ENCODE measurements around the gene MCTP2. TPM values are rescaled to one million over a fixed set of nuclear protein-coding genes. Genes with fewer than 3 reads are reported as not detected.

MCTP2 gene
- total and polyA plus RNA-seq, 10 donors: 5.6 to 205 (median 107) TPM

- H3K27ac ChIP-seq: peak overlapping the region in 5 of 8 donors; percentile 6 to 98 (median 96)
- TF ChIP-seq POLR2A (IDR thresholded peaks at IDR 0.05): no peak
- H3K9me3 ChIP-seq: no peaks in the 10 kb centered on the region
- DNase-seq: no peak
- peak overlapping the region in 3 of 8 donors; percentile 16 to 91 (median 84) for H3K4me3 ChIP-seq
- intact Hi-C loops (cut with DNase I; ENCODE audit: low total_unique reads): no loop called here
- peaks cover 0 to 6% (median 0%) of the 10 kb centered on the region in 7 donors for H3K27me3 ChIP-seq (replicated peaks in 1 of 7)
- peaks cover 10 to 100% (median 73%) of the 10 kb centered on the region in 6 donors for H3K4me1 ChIP-seq
- 44 to 62% (median 61%) methylated on average over 6 of the region's 6 CpGs for WGBS, 5 donors
- H3K36me3 ChIP-seq: no peaks in the 10 kb centered on the region
These were observed 4.3 kb downstream of the MCTP2 start for GRCh38 chr15:94235646-94236045.

GRCh38 chr15:94236608-94237007 is 5.2 kb downstream of the MCTP2 start:
- Histone ChIP-seq H3K27me3 (replicated peaks in 1 of 7) (peaks cover 0 to 1% (median 0%) of the 10 kb centered on the region in 7 donors), H3K4me3 (no peak overlapping the region), H3K27ac (peak overlapping the region in 3 of 8 donors; percentile 38 to 98 (median 97)), H3K9me3 (no peaks in the 10 kb centered on the region), H3K4me1 (peaks cover 8 to 100% (median 70%) of the 10 kb centered on the region in 6 donors), H3K36me3 (no peaks in the 10 kb centered on the region)
- 63 to 83% (median 81%) methylated on average over 4 of the region's 4 CpGs for WGBS, 5 donors
- intact Hi-C loops (cut with DNase I; ENCODE audit: low total_unique reads): no loop called here
- TF ChIP-seq POLR2AphosphoS5 (IDR thresholded peaks at IDR 0.05): no peak
- DNase-seq: no peak

DNA sequence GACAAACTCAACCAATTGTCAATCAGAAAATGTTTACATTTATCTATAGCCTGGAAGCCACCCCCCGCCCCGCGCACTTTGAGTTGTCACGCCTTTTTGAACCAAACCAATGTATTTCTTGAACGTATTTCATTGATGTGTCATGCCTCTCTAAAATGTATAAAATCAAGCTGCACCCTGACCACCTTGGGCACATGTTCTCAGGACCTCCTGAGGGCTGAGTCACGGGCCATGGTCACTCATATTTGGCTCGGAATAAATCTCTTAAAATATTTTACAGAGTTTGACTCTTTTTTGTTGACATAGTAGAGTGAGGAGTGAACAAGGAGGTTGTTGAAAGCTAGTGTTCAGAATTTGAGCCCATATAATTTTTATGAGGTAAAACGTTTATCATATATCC is 6.5 kb downstream of the MCTP2 start:
- intact Hi-C loops (cut with DNase I; ENCODE audit: low total_unique reads): no loop called here
- Histone ChIP-seq H3K4me1 (peaks cover 5 to 98% (median 60%) of the 10 kb centered on the region in 6 donors), H3K36me3 (no peaks in the 10 kb centered on the region), H3K4me3 (no peak overlapping the region), H3K9me3 (no peaks in the 10 kb centered on the region), H3K27me3 (replicated peaks in 1 of 7) (no peaks in the 10 kb centered on the region), H3K27ac (peak overlapping the region in 4 of 8 donors; percentile 33 to 54 (median 42))
- DNase-seq: no peak
- TF ChIP-seq POLR2A (IDR thresholded peaks at IDR 0.05) (no peak), CTCF (IDR thresholded peaks at IDR 0.05 in 8 of 11, conservative IDR thresholded peaks at IDR 0.05 in 3 of 11) (no peak), POLR2AphosphoS5 (IDR thresholded peaks at IDR 0.05) (no peak)
- 77 to 86% (median 82%) methylated on average over 8 of the region's 8 CpGs for WGBS, 5 donors

- 30 to 50% (median 38%) methylated on average over 4 of the region's 4 CpGs for WGBS, 5 donors
- Histone ChIP-seq H3K4me1 (peaks cover 5 to 91% (median 53%) of the 10 kb centered on the region in 6 donors), H3K36me3 (no peaks in the 10 kb centered on the region), H3K9me3 (no peaks in the 10 kb centered on the region), H3K4me3 (no peak overlapping the region), H3K27me3 (replicated peaks in 1 of 7) (no peaks in the 10 kb centered on the region), H3K27ac (peak overlapping the region in 4 of 8 donors; percentile 33 to 54 (median 42))
- no peak for DNase-seq
- intact Hi-C loops (cut with DNase I; ENCODE audit: low total_unique reads): no loop called here
- no peak for TF ChIP-seq POLR2A (IDR thresholded peaks at IDR 0.05)
- peak in 1 of 3 donors; percentile 56 for TF ChIP-seq POLR2AphosphoS5 (IDR thresholded peaks at IDR 0.05)
These were observed 7.3 kb downstream of the MCTP2 start for GRCh38 chr15:94238539-94239118.

GRCh38 chr15:94239474-94239873 is 8.1 kb downstream of the MCTP2 start:
- intact Hi-C loops (cut with DNase I; ENCODE audit: low total_unique reads): no loop called here
- no peak for DNase-seq
- Histone ChIP-seq H3K27me3 (replicated peaks in 1 of 7) (no peaks in the 10 kb centered on the region), H3K9me3 (no peaks in the 10 kb centered on the region), H3K36me3 (no peaks in the 10 kb centered on the region), H3K27ac (peak overlapping the region in 3 of 8 donors; percentile 50 to 54 (median 52)), H3K4me3 (no peak overlapping the region), H3K4me1 (peaks cover 5 to 82% (median 44%) of the 10 kb centered on the region in 6 donors)
- WGBS, 5 donors: 54 to 65% (median 61%) methylated on average over 2 of the region's 2 CpGs
- TF ChIP-seq CTCF (IDR thresholded peaks at IDR 0.05 in 8 of 11, conservative IDR thresholded peaks at IDR 0.05 in 3 of 11) (no peak), POLR2AphosphoS5 (IDR thresholded peaks at IDR 0.05) (no peak), POLR2A (IDR thresholded peaks at IDR 0.05) (no peak)

All from spleen (tissue), 11 donors.